NCI-H1417 (cell line): ENCODE data around the gene ZNF862.

ENCODE experiments used
- DNase-seq, 3 experiments: peaks; one replicate each; lab custom pipeline; 2025; lab: John Stamatoyannopoulos, UW

Gene ZNF862

DNA sequence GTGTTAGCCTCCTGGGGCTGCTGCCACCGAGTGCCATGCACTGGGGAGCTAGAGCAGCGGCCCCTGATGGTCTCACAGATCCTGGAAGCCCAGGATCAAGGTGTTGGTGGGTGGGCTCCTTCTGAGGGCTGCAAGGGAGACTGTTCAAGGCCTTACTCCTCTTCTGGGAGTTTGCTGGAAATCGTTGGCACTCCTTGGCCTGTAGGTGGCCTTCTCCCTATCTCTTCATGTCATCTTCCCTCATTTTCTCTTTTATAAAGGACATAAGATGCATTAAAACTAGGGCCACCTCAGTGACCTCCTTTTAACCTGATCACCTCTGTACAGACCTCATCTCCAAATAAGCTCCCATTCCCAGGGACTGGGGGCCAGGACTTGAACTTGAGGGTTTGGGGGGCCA is 27.0 kb upstream of the ZNF862 start:
- peak in 1 of 3 experiments; percentile 11 for DNase-seq

DNA sequence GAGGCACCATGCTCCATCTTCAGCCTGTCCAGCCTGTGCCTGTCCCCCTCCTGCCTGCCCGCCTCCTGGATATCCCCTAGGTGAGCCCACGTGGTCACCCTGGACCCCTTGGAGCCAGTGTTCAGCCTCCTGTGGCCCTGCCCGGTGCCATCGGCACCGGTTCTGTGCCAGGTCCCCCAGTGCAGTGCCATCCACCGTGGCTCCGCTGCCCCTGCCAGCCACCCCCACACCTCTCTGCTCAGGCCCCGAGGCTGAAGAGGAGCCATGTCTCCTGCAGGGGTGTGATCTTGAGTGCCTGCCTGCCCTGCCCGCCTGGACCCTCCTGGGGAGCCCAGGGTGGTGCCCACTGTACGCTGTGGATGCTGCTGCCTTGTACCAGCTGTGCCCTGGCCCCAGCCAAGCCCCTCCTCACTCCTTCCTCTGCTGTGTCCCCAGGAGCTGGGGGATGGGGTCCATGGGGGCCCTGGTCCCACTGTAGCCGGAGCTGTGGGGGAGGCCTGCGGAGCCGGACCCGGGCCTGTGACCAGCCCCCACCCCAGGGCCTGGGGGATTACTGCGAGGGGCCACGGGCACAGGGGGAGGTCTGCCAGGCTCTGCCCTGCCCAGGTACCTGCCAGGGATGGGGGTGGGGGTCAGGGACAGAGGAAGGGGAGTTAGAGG is 26.2 kb upstream of the ZNF862 start:
- no peak for DNase-seq

DNA sequence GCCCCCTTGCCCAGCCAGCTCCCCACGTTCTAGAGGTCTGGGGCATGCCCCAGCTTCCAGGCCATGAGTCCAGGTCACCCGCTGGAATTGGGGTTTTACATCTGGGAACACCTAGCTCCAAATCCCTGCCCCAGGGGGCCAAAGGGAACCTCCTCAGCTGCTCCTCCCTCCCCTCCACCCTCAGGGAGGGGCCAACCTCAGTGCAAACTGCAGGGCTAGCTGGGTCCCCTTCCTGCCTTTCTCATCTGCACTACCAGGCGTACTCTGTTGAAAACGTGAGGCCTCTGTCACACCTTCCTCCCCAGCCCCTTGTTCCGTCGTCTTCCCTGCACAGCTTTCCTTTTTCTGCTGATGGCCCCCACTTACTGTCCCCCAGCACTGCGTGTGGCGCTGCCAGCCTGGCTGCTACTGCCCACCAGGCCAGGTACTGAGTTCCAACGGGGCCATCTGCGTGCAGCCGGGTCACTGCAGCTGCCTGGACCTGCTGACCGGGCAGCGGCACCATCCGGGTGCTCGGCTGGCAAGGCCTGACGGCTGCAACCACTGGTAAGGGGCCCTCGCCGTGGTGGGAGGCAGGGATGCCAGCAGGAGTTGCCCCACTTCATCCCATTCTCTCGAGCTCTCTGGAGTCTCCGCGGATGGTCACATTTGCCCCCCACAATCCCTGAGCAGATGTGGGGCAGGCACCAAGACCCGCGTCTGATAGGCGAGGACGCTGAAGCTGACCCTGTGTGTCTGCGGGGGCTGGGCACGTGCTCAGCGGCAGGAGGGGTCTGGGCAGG is 24.7 kb upstream of the ZNF862 start:
- DNase-seq, result no peak

DNA sequence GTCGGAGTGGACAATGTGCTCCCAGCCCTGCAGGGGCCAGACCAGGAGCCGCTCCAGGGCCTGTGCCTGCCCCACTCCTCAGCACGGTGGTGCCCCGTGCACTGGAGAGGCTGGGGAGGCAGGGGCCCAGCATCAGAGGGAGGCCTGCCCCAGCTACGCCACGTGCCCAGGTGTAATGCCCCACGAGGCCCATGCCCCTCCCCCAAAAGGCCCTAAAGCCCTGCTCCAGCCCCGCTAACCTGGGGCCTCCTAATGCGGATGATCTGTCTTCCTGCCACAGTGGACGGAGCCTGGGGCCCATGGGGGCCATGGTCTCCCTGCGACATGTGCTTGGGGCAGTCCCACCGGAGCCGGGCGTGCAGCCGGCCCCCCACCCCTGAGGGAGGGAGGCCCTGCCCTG is 23.7 kb upstream of the ZNF862 start:
- no peak for DNase-seq

DNA sequence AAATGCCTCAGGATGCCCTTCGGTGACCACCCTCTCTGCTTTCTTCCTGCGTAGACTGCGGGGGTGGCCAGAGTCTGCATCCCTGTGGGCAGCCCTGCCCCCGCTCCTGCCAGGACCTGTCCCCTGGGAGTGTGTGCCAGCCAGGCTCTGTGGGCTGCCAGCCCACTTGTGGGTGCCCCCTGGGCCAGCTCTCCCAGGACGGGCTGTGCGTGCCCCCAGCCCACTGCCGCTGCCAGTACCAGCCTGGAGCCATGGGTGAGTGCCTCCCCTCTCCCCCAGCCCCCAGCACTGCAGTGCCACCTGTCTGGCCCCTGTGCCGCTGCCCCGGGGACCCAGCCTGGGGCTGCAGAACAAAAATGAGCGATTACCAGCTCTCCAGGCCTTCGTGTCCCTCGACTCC is 23.1 kb upstream of the ZNF862 start:
- no peak for DNase-seq

DNA sequence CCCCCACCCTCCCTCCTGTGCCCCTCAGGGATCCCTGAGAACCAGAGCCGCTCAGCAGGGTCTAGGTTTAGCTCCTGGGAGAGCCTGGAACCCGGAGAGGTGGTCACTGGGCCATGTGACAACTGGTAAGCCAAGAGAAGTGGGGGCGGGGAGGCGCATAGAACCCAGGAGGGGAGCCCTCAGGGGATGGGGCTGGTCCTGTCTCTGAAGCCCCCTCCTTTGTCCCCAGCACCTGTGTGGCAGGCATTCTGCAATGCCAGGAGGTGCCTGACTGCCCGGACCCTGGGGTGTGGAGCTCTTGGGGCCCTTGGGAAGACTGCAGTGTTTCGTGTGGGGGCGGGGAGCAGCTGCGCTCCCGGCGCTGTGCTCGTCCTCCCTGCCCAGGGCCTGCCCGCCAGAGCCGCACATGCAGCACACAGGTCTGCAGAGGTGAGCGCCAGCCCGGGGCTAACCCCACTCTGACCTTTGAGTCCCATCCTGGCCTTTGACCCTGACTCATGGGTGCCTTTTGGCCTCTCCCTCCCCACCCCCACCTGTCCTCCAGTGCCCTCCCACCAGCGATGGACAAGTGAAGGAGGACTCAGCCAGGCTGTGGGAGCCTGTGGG is 22.4 kb upstream of the ZNF862 start:
- DNase-seq, result no peak

DNA sequence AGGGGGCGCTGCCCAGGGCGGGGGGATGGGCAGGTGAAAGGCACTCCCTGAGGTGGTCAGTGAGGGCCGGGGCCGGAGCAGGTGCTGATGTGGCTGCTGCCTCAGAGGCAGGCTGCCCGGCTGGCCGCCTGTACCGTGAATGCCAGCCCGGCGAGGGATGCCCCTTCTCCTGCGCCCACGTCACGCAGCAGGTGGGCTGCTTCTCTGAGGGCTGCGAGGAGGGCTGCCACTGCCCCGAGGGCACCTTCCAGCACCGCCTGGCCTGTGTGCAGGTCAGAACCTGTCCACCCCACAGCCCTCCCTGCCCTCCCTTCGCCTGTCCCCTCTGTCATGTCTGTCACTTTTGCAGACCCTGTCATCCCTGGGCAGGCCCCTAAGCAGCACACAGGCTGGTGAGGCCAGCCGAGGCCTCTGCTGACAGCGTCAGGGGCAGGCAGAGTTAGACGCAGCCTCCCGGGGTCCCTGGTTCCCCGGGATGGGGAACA is 21.9 kb upstream of the ZNF862 start:
- peak in 2 of 3 experiments; percentile 35 to 51 for DNase-seq

DNA sequence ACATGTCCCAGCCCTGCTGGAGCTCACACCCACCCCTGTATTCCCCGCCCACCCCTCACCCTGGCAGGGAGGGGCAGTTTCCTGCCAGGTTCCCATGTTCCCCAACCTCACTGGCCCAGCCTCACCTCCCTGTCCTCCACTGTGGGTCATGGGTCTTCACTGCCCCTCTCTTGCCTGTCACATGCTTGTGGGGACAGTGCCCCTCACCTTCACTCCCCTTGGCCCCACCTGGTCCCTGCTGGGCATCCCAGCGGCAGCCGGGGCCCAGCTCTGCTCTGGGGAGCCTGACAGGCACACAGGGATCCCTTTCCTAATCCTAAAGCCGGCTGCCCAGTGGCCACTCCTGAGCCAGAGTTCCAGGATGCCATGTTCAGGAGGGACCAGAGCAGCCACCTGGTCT is 21.4 kb upstream of the ZNF862 start:
- DNase-seq, result no peak

DNA sequence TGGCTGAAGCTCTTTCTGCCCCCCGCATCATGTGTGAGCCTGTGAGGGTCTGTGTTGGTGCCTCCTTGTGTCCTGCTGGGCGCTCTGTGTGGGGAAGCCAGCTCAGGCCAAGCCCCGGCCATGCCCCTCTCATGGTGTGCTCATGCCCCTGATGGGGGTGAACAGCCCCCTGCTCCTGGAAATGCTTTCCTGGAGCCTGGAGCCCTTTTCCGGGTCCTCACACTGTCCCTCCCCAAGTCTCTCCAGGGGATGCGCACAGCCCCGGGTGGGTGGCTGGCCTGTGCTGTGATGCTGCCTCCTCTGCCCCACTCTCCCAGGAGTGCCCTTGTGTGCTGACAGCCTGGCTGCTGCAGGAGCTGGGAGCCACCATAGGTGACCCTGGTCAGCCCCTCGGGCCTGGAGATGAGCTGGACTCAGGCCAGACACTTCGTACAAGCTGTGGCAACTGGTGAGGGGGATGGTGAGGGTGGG is 20.8 kb upstream of the ZNF862 start:
- DNase-seq, result no peak

DNA sequence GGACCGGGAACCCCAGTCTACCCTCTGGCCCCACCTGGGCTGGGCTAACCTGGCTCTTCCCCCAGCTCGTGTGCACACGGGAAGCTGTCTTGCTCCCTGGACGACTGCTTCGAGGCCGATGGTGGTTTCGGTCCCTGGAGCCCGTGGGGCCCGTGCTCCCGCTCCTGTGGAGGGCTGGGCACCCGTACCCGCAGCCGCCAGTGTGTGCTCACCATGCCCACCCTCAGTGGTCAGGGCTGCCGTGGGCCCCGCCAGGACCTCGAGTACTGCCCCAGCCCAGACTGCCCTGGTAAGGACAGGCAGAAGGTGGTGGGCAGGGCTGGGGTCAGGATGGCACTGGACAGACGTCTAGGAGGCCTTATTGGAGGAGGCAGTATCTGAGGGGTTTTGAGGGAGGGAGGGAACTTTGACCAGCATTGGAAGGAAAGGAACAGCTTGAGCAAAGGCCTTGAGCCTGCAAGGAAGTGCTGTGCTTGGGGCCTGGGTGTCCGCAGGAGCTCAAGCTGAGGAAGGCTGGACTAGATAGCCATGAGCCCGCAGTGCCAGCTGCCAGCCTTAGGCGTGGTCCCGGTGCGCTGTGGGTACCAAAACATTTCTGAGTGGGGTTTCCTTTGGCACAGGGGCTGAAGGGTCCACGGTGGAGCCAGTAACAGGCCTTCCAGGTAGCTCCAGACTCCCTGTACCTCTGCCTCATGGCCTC is 20.2 kb upstream of the ZNF862 start:
- no peak for DNase-seq

DNA sequence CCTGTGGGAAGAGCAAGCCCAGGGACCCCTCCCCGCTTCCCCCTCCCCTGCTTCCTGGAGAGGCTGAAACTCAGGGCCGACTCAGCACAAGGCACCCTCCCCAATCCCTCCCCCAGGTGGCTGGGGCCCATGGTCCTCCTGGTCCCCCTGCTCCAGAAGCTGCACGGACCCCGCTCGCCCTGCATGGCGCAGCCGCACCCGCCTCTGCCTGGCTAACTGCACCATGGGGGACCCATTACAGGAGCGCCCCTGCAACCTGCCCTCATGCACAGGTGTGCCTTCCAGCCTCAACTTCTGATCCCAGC is 19.7 kb upstream of the ZNF862 start:
- DNase-seq, result no peak

DNA sequence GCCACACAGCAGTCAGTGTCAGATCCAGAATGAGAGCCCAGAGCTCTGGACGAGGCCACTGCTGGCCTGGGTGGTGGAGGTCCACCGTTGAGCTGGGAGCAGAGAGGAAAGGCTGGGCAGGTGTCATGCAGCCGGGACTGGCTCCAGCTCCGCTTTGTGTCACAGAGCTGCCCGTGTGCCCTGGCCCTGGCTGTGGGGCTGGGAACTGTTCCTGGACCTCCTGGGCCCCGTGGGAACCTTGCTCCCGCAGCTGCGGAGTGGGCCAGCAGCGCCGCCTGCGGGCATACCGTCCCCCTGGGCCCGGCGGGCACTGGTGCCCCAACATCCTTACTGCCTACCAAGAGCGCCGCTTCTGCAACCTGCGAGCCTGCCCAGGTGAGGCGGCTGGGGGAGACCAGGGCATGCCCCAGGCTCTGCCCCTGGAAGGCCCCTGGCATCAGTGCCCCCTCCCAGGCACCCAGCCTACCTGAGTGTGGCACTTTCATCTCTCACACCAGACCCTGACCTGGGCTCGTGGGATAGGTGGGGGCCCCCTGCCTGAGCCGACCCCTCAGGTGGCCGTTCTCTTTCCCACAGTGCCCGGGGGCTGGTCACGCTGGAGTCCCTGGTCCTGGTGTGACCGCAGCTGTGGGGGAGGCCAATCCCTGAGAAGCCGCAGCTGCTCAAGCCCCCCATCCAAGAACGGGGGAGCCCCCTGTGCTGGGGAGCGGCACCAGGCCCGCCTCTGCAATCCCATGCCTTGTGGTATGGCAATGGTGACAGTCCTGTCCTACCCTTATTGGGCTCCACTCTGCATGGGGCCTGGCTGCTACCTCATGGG is 18.8 kb upstream of the ZNF862 start:
- no peak for DNase-seq

DNA sequence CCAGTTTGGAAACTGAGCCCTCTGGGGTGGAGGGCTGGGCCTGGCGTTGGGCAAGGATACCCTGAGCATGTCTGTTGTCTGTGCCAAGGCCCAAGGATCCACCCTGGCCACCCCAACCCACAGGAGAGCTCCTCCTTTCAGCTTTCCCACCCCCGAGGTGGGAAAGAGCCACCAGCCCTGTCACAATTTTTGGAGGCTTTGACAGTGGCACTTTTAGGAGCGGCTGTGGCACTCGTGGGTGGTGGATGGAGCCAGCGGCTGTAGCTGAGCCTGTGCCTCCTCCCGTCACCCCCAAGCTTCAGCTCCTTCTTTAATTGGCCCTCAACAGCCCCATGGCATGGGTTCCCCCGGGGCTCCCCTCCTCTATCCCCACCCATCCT is 18.2 kb upstream of the ZNF862 start:
- no peak for DNase-seq

DNA sequence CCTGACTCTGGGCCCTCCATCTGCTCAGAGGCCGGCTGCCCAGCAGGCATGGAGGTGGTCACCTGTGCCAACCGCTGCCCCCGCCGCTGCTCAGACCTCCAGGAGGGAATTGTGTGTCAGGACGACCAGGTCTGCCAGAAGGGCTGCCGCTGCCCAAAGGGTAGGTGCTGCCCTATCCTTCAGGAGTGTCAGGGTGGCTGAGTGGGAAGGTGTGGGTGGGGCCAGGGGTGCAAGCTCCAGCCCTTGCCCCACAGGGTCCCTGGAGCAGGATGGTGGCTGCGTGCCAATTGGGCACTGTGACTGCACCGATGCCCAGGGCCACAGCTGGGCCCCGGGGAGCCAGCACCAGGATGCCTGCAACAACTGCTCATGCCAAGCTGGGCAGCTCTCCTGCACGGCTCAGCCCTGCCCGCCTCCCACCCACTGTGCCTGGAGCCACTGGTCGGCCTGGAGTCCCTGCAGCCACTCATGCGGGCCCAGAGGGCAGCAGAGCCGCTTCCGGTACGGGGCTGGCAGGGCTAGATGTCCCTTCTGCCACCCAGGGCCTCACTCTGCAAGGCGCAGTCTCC is 17.5 kb upstream of the ZNF862 start:
- DNase-seq, result no peak

DNA sequence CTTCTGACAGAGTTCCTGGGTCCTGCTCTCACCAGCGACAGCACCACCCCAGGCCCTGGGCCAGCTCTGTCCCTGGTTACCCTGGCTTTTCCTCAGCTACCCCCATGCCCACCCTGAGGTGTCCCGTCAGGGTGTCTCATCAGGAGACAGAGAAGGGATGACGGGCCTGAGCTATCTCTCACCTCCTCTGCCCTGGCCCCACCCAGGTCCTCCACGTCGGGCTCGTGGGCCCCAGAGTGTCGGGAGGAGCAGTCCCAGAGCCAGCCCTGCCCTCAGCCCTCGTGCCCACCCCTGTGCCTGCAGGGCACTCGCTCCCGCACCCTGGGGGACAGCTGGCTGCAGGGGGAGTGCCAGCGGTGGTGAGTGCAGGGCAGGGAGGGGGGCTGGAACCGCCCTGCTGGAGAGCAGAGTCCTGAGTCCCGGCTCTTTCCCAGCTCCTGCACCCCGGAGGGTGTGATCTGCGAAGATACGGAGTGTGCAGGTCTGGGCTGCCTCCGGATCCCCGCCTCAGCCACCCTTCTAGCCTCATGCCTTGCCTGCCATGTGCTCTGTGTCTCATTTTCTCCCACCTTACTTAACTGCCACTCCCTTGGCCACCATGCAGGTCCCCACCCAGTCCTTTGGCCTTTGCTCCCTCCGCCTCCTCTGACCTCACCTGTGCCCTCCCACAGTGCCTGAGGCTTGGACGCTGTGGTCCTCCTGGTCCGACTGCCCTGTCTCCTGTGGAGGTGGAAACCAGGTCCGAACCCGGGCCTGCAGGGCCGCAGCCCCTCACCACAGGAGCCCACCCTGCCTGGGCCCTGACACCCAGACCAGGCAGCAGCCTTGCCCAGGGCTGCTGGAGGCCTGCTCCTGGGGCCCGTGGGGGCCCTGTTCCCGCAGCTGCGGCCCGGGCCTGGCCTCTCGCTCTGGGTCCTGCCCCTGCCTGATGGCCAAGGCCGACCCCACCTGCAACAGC is 16.7 kb upstream of the ZNF862 start:
- DNase-seq, result no peak

DNA sequence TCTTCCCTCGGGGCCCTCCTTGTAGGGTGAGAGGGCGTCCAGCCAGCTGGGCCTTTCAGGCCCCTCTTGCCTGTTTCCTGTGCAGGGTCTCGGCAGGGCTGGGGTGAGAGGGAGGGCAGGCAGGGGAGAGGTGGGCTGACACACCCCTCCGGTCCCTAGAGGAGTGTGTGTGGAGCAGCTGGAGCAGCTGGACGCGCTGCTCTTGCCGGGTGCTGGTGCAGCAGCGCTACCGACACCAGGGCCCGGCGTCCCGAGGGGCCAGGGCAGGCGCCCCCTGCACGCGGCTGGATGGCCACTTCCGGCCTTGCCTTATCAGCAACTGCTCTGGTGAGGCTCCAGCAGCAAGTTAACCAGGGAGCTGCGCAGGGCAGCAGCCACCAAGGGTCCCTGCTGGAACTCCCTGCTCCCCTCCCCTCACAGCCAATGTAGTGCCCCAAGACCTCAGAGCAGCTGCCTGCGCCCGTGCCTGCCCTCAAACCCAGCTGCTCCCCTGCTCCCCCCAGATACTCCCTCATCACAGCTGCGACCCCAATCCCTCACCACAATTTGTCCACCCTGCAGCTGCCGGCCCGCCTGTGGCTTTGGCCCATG is 15.7 kb upstream of the ZNF862 start:
- no peak for DNase-seq

DNA sequence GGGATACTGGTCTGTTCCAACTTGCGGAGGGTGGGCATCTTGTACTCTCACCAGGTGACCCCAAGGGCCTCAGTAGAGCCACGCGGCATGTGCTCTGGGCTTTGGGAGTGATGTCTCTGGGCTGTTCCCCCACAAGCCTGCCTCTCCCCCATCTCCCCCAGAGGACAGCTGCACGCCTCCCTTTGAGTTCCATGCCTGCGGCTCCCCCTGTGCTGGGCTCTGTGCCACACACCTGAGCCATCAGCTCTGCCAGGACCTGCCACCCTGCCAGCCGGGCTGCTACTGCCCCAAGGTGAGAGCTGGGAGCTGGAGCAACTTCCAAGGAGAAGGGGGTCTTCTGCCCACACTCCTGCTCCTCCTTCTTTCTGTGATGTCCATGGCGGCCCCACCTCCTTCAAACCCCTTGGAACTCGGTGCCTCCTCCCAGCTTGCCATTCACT is 15.0 kb upstream of the ZNF862 start:
- DNase-seq, result no peak

DNA sequence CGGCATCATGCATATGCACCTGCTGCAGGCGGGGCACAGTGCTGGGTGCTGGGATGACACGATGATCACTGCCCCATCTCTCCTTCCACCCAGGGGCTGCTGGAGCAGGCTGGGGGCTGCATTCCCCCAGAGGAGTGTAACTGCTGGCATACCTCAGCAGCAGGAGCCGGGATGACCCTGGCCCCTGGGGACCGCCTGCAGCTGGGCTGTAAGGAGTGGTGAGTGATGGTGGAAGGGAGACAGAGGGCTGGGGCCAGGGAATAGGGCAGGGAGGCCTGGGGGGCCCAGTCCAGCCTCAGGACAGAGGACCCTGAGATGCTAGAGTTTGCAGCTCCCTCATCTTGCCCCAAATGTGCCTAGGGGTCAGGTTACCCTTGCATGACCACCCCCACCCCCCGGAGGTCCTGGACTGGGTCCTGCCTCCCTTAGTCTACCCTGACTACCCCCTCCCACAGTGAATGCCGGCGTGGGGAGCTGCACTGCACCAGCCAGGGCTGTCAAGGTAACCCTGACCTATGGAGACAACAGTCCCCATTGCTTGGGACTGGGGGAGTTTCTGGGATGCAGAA is 14.5 kb upstream of the ZNF862 start:
- DNase-seq, result no peak

DNA sequence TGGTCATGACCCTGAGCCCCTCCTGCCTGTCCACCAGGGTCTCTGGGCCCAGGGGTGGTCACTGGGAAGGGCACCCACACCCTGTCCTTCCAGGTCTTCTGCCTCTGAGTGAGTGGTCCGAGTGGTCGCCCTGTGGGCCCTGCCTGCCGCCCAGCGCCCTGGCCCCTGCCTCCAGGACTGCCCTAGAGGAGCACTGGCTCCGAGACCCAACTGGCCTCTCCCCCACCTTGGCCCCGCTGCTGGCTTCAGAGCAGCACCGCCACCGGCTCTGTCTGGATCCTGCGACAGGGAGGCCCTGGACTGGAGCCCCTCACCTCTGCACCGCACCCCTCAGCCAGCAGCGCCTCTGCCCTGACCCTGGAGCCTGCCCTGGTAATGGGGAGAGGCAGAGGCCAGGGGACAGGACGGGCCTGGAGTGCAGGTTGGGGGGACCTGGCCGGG is 13.9 kb upstream of the ZNF862 start:
- no peak for DNase-seq
